Activated CD8-positive, alpha-beta memory T cell treated with anti-CD3 and anti-CD28 coated beads, Interleukin-2, amount 50 U/mL, for 4 hours (primary cell): ENCODE data around the gene POLDIP2.

Experiments used
- DNase-seq: peaks from one replicate; pipeline ENCODE4 v3.0.0-alpha.2; 2020

POLDIP2 gene

DNA sequence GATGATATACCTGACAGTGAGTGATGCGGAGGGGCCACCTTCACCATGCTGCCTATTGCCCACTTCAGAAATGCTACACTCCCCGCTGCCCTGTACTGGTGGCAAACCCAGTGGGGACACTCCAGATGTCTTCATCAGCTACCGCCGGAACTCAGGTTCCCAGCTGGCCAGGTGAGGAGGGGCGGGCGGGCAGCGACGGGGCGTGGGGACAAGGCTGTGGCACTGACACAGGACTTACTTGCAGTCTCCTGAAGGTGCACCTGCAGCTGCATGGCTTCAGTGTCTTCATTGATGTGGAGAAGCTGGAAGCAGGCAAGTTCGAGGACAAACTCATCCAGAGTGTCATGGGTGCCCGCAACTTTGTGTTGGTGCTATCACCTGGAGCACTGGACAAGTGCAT is 30.8 kb upstream of the POLDIP2 start:
- no peak for DNase-seq

GRCh38 chr17:28386391-28386790 is 29.1 kb upstream of the POLDIP2 start:
- DNase-seq = no peak

DNA sequence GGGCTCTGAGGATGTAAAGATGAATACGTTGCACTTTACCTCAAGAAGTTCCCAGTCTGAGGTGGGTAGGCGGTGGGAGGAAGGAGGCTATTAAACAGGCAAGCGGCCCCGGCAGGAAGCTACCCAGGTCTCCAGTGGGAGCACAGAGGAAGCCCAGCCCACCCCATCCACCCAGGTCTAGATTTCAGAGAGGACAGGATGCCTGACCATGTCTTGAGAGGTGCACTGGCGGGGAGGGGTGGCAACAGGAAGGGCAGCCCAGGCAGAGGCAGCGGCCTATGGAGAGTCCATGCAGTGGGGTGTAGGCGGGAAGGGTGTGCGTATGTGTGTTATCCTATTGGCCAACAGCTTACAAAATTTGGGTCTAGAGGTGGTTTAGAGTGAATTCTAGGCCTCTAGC is 28.1 kb upstream of the POLDIP2 start:
- no peak for DNase-seq

DNA sequence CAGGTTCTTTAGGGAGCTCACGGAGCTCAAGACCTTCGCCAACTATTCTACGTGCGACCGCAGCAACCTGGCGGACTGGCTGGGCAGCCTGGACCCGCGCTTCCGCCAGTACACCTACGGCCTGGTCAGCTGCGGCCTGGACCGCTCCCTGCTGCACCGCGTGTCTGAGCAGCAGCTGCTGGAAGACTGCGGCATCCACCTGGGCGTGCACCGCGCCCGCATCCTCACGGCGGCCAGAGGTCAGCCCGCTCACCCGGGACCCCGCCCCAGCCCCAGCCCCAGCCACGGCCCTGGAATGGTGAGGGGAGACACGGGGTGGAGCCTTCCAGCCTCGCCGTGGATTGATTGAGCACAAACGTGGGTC is 27.7 kb upstream of the POLDIP2 start:
- no peak for DNase-seq

- DNase-seq = peak; percentile 62
Measured at GRCh38 chr17:28384281-28385036, 27.1 kb upstream of the POLDIP2 start.

DNA sequence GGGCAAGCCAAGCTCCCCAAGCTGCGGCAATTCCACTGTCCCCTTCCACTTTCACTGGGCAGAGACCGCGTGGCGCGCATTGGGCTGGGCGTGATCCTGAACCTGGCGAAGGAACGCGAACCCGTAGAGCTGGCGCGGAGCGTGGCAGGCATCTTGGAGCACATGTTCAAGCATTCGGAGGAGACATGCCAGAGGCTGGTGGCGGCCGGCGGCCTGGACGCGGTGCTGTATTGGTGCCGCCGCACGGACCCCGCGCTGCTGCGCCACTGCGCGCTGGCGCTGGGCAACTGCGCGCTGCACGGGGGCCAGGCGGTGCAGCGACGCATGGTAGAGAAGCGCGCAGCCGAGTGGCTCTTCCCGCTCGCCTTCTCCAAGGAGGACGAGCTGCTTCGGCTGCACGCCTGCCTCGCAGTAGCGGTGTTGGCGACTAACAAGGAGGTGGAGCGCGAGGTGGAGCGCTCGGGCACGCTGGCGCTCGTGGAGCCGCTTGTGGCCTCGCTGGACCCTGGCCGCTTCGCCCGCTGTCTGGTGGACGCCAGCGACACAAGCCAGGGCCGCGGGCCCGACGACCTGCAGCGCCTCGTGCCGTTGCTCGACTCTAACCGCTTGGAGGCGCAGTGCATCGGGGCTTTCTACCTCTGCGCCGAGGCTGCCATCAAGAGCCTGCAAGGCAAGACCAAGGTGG is 24.0 kb upstream of the POLDIP2 start:
- no peak for DNase-seq

GRCh38 chr17:28379814-28380801 is 22.8 kb upstream of the POLDIP2 start:
- DNase-seq = no peak

- no peak for DNase-seq
Measured at GRCh38 chr17:28372945-28373274, 15.6 kb upstream of the POLDIP2 start.

GRCh38 chr17:28372203-28372944 is 15.0 kb upstream of the POLDIP2 start:
- no peak for DNase-seq

DNA sequence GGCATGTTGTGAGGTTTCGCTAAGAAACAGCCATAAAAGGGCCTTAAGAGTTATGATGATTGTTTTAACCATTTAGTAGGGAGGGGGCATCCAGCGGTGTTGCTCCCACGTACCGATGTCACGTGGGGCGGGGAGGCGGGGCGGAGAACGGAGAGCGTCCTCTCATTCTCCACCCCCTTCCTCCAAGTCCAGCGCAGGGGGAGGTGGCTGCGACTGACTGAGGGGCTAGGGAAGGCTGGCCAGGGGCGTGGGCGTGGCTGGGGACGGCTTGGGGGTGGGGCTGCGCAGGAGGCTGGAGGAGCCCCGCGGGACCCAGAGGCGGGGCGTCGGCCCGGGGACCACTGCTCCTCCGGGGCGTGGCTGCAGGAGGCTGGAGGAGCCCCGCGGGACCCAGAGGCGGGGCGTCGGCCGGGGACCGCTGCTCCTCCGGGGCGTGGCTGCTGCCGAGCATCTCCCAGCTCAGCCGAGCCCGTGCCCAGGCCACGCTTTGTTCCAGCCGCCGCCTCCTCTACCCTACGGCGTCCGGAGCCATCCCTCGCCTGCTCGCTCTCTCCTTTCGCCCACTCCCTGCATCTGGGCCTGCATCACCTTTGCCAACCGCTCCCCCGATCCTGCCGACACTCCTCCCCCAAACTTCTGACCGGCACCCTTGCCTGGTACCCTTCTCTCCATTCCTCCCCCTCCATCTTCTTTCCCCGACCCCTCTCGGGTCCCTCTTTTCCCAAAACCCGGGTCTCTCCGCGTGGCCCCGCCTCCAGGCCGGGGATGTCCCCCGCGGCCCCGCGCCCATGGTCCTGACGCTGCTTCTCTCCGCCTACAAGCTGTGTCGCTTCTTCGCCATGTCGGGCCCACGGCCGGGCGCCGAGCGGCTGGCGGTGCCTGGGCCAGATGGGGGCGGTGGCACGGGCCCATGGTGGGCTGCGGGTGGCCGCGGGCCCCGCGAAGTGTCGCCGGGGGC is 14.2 kb upstream of the POLDIP2 start, which contains the start of gene SARM1:
Gene SARM1, plus strand, starts transcription at position 450 of the 958 bp plus-strand sequence. Its CDS starts 339 bp downstream, at position 789.
- peak; percentile 85 for DNase-seq

GRCh38 chr17:28370744-28371103 is 13.4 kb upstream of the POLDIP2 start:
- DNase-seq = no peak

DNA sequence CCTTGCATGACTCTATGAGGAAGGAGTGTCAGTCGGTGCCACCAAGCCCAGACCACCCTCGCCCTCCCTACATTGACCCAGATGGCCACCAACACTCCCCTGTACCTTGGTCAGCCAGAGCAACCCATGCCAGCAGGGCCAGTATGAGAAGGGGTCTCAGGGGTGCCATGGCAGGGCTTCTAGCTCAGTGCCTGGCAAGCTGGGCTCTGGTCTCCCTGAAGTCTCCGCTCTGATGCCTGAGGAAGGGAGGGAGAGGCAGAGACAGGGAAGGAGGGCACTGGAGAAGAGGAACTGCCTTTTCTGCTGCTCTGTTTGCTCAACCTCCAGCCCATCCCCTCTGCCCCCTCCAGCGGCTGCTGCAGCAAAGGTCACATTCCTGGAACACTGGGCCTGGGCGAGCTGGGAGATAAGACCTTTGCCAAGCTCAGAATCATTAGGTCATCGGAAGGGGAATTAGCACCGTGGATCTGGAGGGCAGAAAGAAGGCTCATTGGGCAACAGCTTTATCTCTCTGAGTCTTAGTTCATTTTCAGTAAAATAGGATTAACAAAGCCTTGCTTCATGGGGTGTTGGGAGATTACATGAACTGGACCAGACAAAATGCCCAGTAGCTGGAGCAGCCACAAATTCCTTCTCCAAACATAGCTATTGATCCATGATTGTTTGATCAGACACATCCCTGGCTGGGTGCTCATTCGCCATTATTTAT is 12.9 kb upstream of the POLDIP2 start, which contains the start of gene VTN:
Gene VTN, minus strand, starts transcription at position 273 of the 709 bp plus-strand sequence. Its CDS starts 104 bp downstream, at position 169.
- DNase-seq = no peak

GRCh38 chr17:28369684-28370034 is 12.3 kb upstream of the POLDIP2 start:
- DNase-seq = no peak

DNA sequence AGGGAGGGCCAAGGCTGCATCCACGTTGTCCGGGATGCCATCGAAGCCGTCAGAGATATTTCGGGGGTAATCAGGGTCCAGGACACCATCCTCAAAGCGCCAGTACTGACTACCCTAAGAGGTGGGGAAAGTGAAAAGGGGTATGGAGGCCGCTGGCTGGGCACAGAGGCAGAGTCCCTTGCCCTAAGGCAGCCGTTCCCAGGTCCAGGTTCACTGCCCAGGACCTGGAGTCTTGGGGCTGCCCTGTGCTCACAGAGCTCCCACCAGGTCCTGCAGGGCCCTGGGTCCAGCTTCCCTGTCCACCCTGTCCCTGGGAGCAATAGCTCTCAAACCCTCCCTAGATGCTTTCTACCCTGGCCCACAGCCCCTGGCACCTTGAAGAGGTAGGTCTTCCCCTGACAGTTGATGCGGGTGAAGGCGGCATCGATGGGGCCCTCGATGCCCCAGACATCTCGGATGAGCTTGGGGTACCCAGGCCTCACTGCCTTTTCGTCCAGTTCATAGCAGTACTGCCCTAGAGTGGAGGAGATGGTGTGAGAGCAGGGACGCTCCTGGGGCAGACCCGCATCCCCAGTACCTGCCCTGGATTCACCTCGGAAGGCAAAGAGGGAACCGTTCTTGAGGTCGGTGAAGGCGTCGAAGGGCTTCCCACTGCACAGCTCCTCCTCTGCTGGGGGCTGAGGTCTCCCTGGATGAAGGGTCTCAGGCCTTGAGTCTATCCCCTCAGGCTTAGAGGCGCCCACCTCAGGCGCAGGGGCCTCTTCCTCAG is 11.8 kb upstream of the POLDIP2 start:
- DNase-seq = no peak

- no peak for DNase-seq
Measured at GRCh38 chr17:28368306-28368831, 11.0 kb upstream of the POLDIP2 start.

DNA sequence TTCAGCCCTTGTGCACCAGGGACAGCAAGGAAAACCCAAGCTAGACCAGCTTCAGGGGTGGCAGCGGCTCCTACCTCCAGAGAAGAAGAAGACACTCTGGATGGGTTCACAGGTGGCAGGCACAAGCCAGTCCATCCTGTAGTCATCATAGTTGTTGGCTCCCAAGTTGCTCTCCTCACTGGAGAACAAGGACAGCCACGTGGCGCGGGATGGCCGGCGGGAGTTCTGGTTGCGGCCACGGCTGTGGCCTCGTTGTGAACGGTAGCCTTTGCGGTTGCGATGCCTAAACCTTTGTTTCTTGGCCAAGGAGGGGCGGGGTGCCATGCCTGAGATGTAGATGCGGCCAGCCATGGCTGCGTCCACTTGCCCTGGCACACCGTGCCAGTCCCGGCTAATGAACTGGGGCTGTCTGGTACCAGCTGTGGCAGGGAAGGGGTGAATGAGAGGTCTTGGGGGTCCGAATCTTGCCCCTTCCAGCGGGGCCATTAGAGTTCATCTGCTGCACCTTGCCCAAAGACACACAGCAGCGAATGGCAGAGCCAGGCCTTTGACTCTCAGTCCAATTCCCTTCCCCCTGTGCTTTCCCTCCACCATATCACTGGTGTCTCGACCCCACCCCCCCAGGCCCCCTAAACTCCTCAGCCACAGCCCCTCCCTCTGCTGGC is 10.4 kb upstream of the POLDIP2 start:
- no peak for DNase-seq

DNA sequence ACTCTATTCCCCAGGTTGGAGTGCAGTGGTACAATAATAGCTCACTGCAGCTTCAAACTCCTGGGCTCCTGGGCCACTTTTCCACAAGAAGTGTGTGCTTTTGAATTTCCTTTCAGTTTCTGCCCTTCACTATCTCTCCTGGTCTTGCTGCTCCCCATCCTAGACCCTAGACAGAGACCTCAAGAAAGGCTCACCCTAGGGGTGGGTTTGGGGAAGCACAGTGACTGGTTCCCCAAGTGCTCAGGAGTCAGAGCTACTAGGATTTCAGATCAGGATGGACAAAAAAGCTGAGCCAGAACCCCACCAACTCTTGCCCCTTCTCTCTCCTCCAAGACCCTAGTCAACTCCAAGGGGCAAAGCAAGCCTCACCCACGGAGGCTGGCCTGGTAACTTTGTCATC is 9.3 kb upstream of the POLDIP2 start:
- no peak for DNase-seq

DNA sequence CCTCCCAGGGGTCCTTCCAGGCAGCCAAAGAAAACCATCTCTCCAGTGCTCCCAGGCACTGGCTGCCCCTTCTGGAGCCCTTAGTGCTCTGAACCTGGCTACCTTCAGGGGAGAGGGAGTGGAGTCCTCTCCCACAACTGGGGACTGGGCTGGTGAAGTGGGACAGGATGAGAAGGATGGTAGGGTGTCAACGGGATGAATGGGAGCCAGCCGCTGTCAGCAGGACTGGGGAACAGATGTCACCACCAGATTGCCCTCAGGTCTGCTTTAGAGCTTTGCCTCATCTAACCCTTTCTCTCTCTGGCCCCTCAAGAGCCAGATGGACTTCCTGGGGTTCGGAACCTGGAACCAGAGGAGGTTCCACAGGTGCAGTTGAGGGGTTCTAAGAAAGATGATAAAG is 8.2 kb upstream of the POLDIP2 start:
- DNase-seq = no peak
